ENCODE results near the gene CERK. TPM values are rescaled to one million over a fixed set of nuclear protein-coding genes. Genes with fewer than 3 reads are reported as not detected.
A peak's percentile ranks its signal among the peaks of the same experiment; 100 is the strongest.

CERK gene
- total and polyA plus RNA-seq, 2 of the 13 experiments (the other 11 are each of a cell fraction or from before 2014, with no cell fraction given), result 40.3 to 41.9 TPM

DNA sequence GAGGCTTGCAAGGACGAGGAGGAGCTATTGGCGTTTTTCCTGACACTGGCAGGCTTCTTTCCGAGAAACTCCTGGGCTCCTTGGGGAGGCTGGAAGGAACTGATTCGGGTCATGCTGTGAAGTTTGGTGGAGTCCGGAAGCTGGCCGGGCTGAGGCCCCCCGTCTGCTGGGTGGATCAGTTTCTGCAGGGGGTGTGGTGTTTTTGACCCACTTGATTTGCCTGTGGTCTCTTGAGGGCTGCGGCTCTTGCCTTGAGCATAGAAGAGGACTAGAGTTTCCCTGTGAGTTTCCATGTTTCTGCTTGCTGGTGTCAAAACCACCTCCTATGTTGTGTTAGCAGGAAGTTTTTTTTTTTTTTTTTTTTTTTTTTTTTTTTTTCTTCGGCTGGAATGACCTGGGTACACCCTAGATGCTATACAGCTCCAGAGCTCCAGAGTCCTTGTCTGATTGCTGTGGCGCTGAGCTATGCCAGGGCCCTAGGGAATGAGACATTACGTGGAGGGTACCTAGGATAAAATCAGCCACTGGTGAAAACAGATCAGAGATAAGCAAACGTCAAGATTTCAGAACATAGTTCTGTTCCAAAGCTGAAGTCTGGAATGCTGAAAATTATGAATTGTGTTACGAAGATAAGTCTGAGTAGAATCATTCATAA is 25.1 kb upstream of the CERK start:
- ChIA-PET CTCF (ENCODE audit: low intra/inter-chr PET ratio, low total read pairs) (interaction anchor here (0.7 kb wide), 1 partner anchor 43 kb away, joined by 3 read pairs; no protein-coding TSS in a partner anchor), POLR2A (interaction anchor here (0.8 to 5.4 kb wide), 28 partner anchors 8 to 199 kb away, joined by 3 to 144 read pairs (median 6); partner anchors contain the start of gene CERK)
- intact Hi-C loops (cut with micrococcal nuclease; ENCODE audit: unreplicated experiment) (no loop called here), in situ Hi-C loops (cut with HindIII; ENCODE audit: extremely low pct_ligation_motif_present, low pct_unique_long_range_greater_than_20kb) (no loop called here)
- peaks cover 56% of the 10 kb centered on the region for H3K4me1 ChIP-seq (ENCODE audit: insufficient read depth, low read length)
- BruUV-seq (replicated peaks), result TSS peak; percentile 63
- H3K9ac ChIP-seq (ENCODE audit: insufficient read depth, low read depth, low read length), result peak overlapping the region; percentile 98
- H3K36me3 ChIP-seq (replicated peaks in 1 of 2; ENCODE audit: control insufficient read depth in 1 of 2, insufficient read depth in 2 of 2, low read length in 2 of 2), result peaks cover 0 to 1% of the 10 kb centered on the region in 2 experiments; a peak in 1 of 5 replicates
- H3K4me3 ChIP-seq (replicated peaks in 1 of 3; ENCODE audit: insufficient read depth in 1 of 3, low read depth in 2 of 3, low read length in 3 of 3), result peak overlapping the region; percentile 74 to 96 (median 80)
- 23% methylated on average over 6 of the region's 13 CpGs for WGBS (ENCODE audit: low lambda C conversion rate)
- ATAC-seq, result peak; percentile 6; the same call in 2 of the 3 replicates
- H3K79me2 ChIP-seq (ENCODE audit: insufficient read depth, low read length), result peaks cover 62% of the 10 kb centered on the region
- H3K9me3 ChIP-seq (ENCODE audit: low read length), result no peaks in the 10 kb centered on the region
- FAIRE-seq, result no peak
- H3K27me3 ChIP-seq (ENCODE audit: control insufficient read depth in 1 of 2, insufficient read depth in 2 of 2, low read length in 2 of 2), result no peaks in the 10 kb centered on the region; a peak in 1 of 5 replicates
- H4K20me1 ChIP-seq (ENCODE audit: insufficient read depth, low read length), result no peaks in the 10 kb centered on the region
- peak overlapping the region; percentile 91 for H3K27ac ChIP-seq (ENCODE audit: extremely low read length, insufficient read depth, low read length)
- no peak for DNase-seq (ENCODE audit: low spot score)
- H2AFZ ChIP-seq (ENCODE audit: low read length), result no peak overlapping the region
- H3K4me2 ChIP-seq (ENCODE audit: low read depth, low read length), result peak overlapping the region; percentile 90
- TF ChIP-seq ZNF318 (CRISPR knock-in tag; IDR thresholded peaks at IDR 0.05) (no peak), ATF7 (IDR thresholded peaks at IDR 0.05) (no peak), ATF7 (CRISPR knock-in tag; IDR thresholded peaks at IDR 0.05) (no peak)
- TF ChIP-seq, protein P1, sequence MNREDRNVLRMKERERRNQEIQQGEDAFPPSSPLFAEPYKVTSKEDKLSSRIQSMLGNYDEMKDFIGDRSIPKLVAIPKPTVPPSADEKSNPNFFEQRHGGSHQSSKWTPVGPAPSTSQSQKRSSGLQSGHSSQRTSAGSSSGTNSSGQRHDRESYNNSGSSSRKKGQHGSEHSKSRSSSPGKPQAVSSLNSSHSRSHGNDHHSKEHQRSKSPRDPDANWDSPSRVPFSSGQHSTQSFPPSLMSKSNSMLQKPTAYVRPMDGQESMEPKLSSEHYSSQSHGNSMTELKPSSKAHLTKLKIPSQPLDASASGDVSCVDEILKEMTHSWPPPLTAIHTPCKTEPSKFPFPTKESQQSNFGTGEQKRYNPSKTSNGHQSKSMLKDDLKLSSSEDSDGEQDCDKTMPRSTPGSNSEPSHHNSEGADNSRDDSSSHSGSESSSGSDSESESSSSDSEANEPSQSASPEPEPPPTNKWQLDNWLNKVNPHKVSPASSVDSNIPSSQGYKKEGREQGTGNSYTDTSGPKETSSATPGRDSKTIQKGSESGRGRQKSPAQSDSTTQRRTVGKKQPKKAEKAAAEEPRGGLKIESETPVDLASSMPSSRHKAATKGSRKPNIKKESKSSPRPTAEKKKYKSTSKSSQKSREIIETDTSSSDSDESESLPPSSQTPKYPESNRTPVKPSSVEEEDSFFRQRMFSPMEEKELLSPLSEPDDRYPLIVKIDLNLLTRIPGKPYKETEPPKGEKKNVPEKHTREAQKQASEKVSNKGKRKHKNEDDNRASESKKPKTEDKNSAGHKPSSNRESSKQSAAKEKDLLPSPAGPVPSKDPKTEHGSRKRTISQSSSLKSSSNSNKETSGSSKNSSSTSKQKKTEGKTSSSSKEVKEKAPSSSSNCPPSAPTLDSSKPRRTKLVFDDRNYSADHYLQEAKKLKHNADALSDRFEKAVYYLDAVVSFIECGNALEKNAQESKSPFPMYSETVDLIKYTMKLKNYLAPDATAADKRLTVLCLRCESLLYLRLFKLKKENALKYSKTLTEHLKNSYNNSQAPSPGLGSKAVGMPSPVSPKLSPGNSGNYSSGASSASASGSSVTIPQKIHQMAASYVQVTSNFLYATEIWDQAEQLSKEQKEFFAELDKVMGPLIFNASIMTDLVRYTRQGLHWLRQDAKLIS (CRISPR knock-in tag; IDR thresholded peaks at IDR 0.05), result no peak
- TF ChIP-seq, protein P2, sequence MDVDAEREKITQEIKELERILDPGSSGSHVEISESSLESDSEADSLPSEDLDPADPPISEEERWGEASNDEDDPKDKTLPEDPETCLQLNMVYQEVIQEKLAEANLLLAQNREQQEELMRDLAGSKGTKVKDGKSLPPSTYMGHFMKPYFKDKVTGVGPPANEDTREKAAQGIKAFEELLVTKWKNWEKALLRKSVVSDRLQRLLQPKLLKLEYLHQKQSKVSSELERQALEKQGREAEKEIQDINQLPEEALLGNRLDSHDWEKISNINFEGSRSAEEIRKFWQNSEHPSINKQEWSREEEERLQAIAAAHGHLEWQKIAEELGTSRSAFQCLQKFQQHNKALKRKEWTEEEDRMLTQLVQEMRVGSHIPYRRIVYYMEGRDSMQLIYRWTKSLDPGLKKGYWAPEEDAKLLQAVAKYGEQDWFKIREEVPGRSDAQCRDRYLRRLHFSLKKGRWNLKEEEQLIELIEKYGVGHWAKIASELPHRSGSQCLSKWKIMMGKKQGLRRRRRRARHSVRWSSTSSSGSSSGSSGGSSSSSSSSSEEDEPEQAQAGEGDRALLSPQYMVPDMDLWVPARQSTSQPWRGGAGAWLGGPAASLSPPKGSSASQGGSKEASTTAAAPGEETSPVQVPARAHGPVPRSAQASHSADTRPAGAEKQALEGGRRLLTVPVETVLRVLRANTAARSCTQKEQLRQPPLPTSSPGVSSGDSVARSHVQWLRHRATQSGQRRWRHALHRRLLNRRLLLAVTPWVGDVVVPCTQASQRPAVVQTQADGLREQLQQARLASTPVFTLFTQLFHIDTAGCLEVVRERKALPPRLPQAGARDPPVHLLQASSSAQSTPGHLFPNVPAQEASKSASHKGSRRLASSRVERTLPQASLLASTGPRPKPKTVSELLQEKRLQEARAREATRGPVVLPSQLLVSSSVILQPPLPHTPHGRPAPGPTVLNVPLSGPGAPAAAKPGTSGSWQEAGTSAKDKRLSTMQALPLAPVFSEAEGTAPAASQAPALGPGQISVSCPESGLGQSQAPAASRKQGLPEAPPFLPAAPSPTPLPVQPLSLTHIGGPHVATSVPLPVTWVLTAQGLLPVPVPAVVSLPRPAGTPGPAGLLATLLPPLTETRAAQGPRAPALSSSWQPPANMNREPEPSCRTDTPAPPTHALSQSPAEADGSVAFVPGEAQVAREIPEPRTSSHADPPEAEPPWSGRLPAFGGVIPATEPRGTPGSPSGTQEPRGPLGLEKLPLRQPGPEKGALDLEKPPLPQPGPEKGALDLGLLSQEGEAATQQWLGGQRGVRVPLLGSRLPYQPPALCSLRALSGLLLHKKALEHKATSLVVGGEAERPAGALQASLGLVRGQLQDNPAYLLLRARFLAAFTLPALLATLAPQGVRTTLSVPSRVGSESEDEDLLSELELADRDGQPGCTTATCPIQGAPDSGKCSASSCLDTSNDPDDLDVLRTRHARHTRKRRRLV (CRISPR knock-in tag; IDR thresholded peaks at IDR 0.05), result 0 out of 2 replicates have a peak, but pooled peaks have one; percentile 27

Data from HepG2 (cell line).